ENCODE results near the gene ZCCHC14. TPM values are rescaled to one million over a fixed set of nuclear protein-coding genes. Genes with fewer than 3 reads are reported as not detected.

The ZCCHC14 gene
- total and polyA plus RNA-seq, 2 of the 13 experiments (the other 11 are each of a cell fraction or from before 2014, with no cell fraction given): 12.4 to 12.5 TPM

DNA sequence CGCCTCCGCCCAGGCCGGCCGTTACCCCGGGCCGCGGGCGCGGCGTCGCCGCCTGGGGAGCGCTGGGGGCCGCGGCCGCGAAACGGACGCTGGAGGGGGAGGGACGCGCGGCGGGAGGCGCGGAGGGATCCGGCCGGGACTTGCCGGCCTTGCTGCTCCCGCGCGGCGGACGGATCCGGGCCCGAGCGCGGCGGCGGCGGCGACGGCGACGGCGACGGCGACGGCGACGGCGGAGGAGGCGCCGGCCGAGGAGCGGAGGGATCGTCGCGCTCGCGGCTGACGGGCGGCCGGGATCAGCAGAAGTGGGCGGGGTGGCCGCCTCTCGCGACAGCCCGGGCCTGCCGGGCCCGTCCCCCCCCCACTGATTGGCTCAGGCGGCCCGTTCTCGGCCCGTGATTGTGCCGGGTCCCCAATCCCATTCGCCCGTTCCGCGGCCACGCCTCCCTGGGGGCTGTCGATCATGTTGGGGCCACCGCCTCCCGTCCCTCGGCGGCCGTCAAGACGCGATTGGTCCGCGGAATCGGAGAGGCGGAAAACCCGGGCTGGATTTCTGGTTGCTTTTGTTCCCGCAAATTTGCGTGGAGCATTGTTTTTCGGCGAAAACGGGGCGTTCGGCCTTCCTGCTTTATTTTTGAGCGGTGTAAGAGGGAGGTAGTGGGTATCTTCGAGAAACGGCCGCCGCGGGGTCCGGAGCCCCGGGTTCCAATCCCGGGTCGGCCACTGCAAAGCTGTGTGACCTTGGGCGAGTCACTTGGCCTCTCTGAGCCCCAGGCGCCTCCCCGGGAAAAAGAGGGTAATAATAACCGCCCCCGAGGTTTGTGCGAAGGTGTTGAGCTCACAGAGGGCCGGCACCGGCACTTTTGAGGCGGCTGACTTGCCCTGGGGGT lies at the start of gene ZCCHC14 (continued):
- TF ChIP-seq, protein P1, sequence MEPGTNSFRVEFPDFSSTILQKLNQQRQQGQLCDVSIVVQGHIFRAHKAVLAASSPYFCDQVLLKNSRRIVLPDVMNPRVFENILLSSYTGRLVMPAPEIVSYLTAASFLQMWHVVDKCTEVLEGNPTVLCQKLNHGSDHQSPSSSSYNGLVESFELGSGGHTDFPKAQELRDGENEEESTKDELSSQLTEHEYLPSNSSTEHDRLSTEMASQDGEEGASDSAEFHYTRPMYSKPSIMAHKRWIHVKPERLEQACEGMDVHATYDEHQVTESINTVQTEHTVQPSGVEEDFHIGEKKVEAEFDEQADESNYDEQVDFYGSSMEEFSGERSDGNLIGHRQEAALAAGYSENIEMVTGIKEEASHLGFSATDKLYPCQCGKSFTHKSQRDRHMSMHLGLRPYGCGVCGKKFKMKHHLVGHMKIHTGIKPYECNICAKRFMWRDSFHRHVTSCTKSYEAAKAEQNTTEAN (CRISPR knock-in tag; conservative IDR thresholded peaks at IDR 0.05): peak; percentile 64
- TF ChIP-seq RAD21 (CRISPR knock-in tag; IDR thresholded peaks at IDR 0.05) (peak; percentile 86), TMF1 (CRISPR knock-in tag; IDR thresholded peaks at IDR 0.05; ENCODE audit: low read depth) (peak; percentile 66), RARG (CRISPR knock-in tag; IDR thresholded peaks at IDR 0.05; ENCODE audit: low read depth) (no peak), SRSF9 (IDR thresholded peaks at IDR 0.05; ENCODE audit: borderline replicate concordance, insufficient read depth, low read depth, low read length, poor library complexity, severe bottlenecking) (no peak), NFRKB (IDR thresholded peaks at IDR 0.05) (no peak), ZNF12 (CRISPR knock-in tag; IDR thresholded peaks at IDR 0.05) (no peak), MXI1 (IDR thresholded peaks at IDR 0.05; ENCODE audit: borderline replicate concordance, low read depth, low read length) (no peak), ZBTB8A (CRISPR knock-in tag; IDR thresholded peaks at IDR 0.05; ENCODE audit: borderline replicate concordance, low read depth) (no peak), MTA3 (CRISPR knock-in tag; IDR thresholded peaks at IDR 0.05) (no peak), NR3C1 (CRISPR knock-in tag; IDR thresholded peaks at IDR 0.05) (no peak), CHCHD3 (CRISPR knock-in tag; IDR thresholded peaks at IDR 0.05) (no peak), ATAD3A (CRISPR knock-in tag; IDR thresholded peaks at IDR 0.05) (no peak), PITX1 (CRISPR knock-in tag; IDR thresholded peaks at IDR 0.05) (peak; percentile 26; the same call in 1 of the 2 replicates), CREB1 (IDR thresholded peaks at IDR 0.05) (peak; percentile 84), CREB1 (CRISPR knock-in tag; IDR thresholded peaks at IDR 0.05) (no peak), ZNF777 (CRISPR knock-in tag; IDR thresholded peaks at IDR 0.05) (no peak; the same call in 1 of the 2 replicates)
- TF ChIP-seq, protein P2, sequence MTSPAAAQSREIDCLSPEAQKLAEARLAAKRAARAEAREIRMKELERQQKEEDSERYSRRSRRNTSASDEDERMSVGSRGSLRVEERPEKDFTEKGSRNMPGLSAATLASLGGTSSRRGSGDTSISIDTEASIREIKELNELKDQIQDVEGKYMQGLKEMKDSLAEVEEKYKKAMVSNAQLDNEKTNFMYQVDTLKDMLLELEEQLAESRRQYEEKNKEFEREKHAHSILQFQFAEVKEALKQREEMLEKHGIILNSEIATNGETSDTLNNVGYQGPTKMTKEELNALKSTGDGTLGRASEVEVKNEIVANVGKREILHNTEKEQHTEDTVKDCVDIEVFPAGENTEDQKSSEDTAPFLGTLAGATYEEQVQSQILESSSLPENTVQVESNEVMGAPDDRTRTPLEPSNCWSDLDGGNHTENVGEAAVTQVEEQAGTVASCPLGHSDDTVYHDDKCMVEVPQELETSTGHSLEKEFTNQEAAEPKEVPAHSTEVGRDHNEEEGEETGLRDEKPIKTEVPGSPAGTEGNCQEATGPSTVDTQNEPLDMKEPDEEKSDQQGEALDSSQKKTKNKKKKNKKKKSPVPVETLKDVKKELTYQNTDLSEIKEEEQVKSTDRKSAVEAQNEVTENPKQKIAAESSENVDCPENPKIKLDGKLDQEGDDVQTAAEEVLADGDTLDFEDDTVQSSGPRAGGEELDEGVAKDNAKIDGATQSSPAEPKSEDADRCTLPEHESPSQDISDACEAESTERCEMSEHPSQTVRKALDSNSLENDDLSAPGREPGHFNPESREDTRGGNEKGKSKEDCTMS (CRISPR knock-in tag; conservative IDR thresholded peaks at IDR 0.05): no peak
- TF ChIP-seq, protein P3, sequence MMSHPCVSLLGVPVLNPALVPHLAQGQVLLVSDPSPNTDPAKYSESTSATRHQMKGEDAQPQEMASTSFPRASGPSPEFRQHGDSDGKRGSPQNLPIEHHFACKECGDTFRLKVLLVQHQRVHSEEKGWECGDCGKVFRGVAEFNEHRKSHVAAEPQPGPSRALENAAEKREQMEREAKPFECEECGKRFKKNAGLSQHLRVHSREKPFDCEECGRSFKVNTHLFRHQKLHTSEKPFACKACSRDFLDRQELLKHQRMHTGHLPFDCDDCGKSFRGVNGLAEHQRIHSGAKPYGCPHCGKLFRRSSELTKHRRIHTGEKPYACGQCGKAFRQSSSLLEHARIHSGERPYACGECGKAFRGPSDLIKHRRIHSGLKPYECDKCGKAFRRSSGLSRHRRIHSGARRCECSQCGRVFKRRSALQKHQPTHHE (CRISPR knock-in tag; IDR thresholded peaks at IDR 0.05; ENCODE audit: borderline replicate concordance): no peak
- TF ChIP-seq, protein P4, sequence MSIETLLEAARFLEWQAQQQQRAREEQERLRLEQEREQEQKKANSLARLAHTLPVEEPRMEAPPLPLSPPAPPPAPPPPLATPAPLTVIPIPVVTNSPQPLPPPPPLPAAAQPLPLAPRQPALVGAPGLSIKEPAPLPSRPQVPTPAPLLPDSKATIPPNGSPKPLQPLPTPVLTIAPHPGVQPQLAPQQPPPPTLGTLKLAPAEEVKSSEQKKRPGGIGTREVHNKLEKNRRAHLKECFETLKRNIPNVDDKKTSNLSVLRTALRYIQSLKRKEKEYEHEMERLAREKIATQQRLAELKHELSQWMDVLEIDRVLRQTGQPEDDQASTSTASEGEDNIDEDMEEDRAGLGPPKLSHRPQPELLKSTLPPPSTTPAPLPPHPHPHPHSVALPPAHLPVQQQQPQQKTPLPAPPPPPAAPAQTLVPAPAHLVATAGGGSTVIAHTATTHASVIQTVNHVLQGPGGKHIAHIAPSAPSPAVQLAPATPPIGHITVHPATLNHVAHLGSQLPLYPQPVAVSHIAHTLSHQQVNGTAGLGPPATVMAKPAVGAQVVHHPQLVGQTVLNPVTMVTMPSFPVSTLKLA (IDR thresholded peaks at IDR 0.05): no peak
- TF ChIP-seq, protein P5, sequence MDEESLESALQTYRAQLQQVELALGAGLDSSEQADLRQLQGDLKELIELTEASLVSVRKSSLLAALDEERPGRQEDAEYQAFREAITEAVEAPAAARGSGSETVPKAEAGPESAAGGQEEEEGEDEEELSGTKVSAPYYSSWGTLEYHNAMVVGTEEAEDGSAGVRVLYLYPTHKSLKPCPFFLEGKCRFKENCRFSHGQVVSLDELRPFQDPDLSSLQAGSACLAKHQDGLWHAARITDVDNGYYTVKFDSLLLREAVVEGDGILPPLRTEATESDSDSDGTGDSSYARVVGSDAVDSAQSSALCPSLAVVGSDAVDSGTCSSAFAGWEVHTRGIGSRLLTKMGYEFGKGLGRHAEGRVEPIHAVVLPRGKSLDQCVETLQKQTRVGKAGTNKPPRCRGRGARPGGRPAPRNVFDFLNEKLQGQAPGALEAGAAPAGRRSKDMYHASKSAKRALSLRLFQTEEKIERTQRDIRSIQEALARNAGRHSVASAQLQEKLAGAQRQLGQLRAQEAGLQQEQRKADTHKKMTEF (CRISPR knock-in tag; IDR thresholded peaks at IDR 0.05): peak; percentile 79; the same call in 1 of the 2 replicates
- TF ChIP-seq, protein P6, sequence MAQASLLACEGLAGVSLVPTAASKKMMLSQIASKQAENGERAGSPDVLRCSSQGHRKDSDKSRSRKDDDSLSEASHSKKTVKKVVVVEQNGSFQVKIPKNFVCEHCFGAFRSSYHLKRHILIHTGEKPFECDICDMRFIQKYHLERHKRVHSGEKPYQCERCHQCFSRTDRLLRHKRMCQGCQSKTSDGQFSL (CRISPR knock-in tag; IDR thresholded peaks at IDR 0.05): no peak

Data from HepG2 (cell line).